HEK293 (cell line): Measurements from ENCODE around the gene ST7.

Experiments
- ZNF274 ChIP-seq, 2 experiments: fragments of 200-500 bp in 1 of 2; fragments of 450-650 bp in 1 of 2; sonication (Bioruptor generic) in 1 of 2; formaldehyde crosslinking in 1 of 2; IDR thresholded peaks; 2 replicates each; pipeline versions ENCODE4 v1.5.1 to v1.6.1; 2014 to 2016; ENCODE audit warnings: borderline replicate concordance in 1 of 2, inconsistent platforms in 1 of 2, low read length in 1 of 2, missing biosample characterization in 1 of 2, missing genetic modification characterization in 1 of 2
- ZNF391 ChIP-seq: fragments of 450-650 bp; formaldehyde crosslinking; IDR thresholded peaks from 2 replicates; pipeline ENCODE4 v1.5.1; 2016; ENCODE audit warnings: low read depth, missing biosample characterization, missing genetic modification characterization, borderline replicate concordance
- ZNF48 ChIP-seq: fragments of 450-650 bp; formaldehyde crosslinking; IDR thresholded peaks from 2 replicates; pipeline ENCODE4 v1.5.1; 2016; ENCODE audit warnings: missing biosample characterization, missing genetic modification characterization
- ZNF660 ChIP-seq: fragments of 450-650 bp; IDR thresholded peaks from 2 replicates; pipeline ENCODE4 v1.5.1; 2018; ENCODE audit warnings: missing biosample characterization, mild to moderate bottlenecking, missing genetic modification characterization
- ZNF837 ChIP-seq: fragments of 450-650 bp; formaldehyde crosslinking; IDR thresholded peaks from 2 replicates; pipeline ENCODE4 v1.5.1; 2016; ENCODE audit warnings: missing biosample characterization, missing genetic modification characterization
- TF ChIP-seq, protein P1 (sequence below): fragments of 450-650 bp; formaldehyde crosslinking; IDR thresholded peaks from 2 replicates; pipeline ENCODE4 v1.5.1; 2016; ENCODE audit warnings: missing biosample characterization, missing genetic modification characterization
- TF ChIP-seq, protein P2 (sequence below): fragments of 450-650 bp; formaldehyde crosslinking; IDR thresholded peaks from 2 replicates; pipeline ENCODE4 v1.5.0; 2017; ENCODE audit warnings: missing biosample characterization, missing genetic modification characterization, borderline replicate concordance
- TF ChIP-seq, protein P3 (sequence below): fragments of 450-650 bp; formaldehyde crosslinking; IDR thresholded peaks from 2 replicates; pipeline ENCODE4 v1.5.1; 2017; ENCODE audit warnings: missing biosample characterization, missing genetic modification characterization
- TF ChIP-seq, protein P4 (sequence below): fragments of 450-650 bp; IDR thresholded peaks from 2 replicates; pipeline ENCODE4 v1.5.1; 2018; ENCODE audit warnings: missing biosample characterization, mild to moderate bottlenecking, missing genetic modification characterization
- TF ChIP-seq, protein P5 (sequence below): fragments of 450-650 bp; formaldehyde crosslinking; IDR thresholded peaks from 2 replicates; pipeline ENCODE4 v1.5.1; 2016; ENCODE audit warnings: missing biosample characterization, missing genetic modification characterization

DNA sequence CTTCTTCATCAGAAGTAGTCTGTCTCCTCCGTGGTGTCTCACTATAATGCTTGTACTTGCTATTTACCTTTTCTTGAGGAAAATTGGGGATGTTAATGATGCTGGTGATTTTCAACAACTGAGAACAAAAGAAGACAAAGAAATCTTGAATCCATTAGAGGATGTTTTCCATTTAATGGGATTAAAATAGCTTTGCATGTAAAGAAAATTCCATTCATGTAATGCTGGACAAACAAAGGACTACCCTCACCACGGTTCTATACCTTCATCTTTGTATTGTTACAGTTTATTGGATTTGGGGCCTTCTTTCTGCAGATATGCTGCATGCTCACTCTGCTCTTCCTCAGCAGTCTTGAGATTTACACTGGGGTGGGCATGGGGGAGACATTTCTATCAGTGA is 241.1 kb downstream of the ST7 start:
- TF ChIP-seq ZNF274 (IDR thresholded peaks at IDR 0.05; ENCODE audit: low read length): no peak
- no peak for TF ChIP-seq ZNF274 (tag by site-specific recombination; IDR thresholded peaks at IDR 0.05; ENCODE audit: borderline replicate concordance)
- TF ChIP-seq, protein P1, sequence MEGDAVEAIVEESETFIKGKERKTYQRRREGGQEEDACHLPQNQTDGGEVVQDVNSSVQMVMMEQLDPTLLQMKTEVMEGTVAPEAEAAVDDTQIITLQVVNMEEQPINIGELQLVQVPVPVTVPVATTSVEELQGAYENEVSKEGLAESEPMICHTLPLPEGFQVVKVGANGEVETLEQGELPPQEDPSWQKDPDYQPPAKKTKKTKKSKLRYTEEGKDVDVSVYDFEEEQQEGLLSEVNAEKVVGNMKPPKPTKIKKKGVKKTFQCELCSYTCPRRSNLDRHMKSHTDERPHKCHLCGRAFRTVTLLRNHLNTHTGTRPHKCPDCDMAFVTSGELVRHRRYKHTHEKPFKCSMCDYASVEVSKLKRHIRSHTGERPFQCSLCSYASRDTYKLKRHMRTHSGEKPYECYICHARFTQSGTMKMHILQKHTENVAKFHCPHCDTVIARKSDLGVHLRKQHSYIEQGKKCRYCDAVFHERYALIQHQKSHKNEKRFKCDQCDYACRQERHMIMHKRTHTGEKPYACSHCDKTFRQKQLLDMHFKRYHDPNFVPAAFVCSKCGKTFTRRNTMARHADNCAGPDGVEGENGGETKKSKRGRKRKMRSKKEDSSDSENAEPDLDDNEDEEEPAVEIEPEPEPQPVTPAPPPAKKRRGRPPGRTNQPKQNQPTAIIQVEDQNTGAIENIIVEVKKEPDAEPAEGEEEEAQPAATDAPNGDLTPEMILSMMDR (tag by site-specific recombination): no peak
- TF ChIP-seq, protein P2, sequence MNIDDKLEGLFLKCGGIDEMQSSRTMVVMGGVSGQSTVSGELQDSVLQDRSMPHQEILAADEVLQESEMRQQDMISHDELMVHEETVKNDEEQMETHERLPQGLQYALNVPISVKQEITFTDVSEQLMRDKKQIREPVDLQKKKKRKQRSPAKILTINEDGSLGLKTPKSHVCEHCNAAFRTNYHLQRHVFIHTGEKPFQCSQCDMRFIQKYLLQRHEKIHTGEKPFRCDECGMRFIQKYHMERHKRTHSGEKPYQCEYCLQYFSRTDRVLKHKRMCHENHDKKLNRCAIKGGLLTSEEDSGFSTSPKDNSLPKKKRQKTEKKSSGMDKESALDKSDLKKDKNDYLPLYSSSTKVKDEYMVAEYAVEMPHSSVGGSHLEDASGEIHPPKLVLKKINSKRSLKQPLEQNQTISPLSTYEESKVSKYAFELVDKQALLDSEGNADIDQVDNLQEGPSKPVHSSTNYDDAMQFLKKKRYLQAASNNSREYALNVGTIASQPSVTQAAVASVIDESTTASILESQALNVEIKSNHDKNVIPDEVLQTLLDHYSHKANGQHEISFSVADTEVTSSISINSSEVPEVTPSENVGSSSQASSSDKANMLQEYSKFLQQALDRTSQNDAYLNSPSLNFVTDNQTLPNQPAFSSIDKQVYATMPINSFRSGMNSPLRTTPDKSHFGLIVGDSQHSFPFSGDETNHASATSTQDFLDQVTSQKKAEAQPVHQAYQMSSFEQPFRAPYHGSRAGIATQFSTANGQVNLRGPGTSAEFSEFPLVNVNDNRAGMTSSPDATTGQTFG: no peak
- TF ChIP-seq ZNF391: no peak
- TF ChIP-seq, protein P3, sequence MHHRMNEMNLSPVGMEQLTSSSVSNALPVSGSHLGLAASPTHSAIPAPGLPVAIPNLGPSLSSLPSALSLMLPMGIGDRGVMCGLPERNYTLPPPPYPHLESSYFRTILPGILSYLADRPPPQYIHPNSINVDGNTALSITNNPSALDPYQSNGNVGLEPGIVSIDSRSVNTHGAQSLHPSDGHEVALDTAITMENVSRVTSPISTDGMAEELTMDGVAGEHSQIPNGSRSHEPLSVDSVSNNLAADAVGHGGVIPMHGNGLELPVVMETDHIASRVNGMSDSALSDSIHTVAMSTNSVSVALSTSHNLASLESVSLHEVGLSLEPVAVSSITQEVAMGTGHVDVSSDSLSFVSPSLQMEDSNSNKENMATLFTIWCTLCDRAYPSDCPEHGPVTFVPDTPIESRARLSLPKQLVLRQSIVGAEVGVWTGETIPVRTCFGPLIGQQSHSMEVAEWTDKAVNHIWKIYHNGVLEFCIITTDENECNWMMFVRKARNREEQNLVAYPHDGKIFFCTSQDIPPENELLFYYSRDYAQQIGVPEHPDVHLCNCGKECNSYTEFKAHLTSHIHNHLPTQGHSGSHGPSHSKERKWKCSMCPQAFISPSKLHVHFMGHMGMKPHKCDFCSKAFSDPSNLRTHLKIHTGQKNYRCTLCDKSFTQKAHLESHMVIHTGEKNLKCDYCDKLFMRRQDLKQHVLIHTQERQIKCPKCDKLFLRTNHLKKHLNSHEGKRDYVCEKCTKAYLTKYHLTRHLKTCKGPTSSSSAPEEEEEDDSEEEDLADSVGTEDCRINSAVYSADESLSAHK (tag by site-specific recombination): no peak
- TF ChIP-seq, protein P4, sequence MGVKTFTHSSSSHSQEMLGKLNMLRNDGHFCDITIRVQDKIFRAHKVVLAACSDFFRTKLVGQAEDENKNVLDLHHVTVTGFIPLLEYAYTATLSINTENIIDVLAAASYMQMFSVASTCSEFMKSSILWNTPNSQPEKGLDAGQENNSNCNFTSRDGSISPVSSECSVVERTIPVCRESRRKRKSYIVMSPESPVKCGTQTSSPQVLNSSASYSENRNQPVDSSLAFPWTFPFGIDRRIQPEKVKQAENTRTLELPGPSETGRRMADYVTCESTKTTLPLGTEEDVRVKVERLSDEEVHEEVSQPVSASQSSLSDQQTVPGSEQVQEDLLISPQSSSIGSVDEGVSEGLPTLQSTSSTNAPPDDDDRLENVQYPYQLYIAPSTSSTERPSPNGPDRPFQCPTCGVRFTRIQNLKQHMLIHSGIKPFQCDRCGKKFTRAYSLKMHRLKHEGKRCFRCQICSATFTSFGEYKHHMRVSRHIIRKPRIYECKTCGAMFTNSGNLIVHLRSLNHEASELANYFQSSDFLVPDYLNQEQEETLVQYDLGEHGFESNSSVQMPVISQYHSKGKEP (tag by site-specific recombination): no peak
- no peak for TF ChIP-seq ZNF660 (tag by site-specific recombination)
- no peak for TF ChIP-seq ZNF837 (tag by site-specific recombination)
- no peak for TF ChIP-seq ZNF48 (tag by site-specific recombination)
- TF ChIP-seq, protein P5, sequence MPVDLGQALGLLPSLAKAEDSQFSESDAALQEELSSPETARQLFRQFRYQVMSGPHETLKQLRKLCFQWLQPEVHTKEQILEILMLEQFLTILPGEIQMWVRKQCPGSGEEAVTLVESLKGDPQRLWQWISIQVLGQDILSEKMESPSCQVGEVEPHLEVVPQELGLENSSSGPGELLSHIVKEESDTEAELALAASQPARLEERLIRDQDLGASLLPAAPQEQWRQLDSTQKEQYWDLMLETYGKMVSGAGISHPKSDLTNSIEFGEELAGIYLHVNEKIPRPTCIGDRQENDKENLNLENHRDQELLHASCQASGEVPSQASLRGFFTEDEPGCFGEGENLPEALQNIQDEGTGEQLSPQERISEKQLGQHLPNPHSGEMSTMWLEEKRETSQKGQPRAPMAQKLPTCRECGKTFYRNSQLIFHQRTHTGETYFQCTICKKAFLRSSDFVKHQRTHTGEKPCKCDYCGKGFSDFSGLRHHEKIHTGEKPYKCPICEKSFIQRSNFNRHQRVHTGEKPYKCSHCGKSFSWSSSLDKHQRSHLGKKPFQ (tag by site-specific recombination): no peak
